NT2/D1 (cell line): Measurements from ENCODE around the gene ABCD2.

Experiments
- SUZ12 ChIP-seq: IDR thresholded peaks from 2 replicates; pipeline ENCODE4 v1.6.1; 2011; ENCODE audit not compliant: insufficient read length, insufficient read depth; ENCODE audit errors: extremely low read depth
- YY1 ChIP-seq: IDR thresholded peaks from 2 replicates; pipeline ENCODE4 v1.6.1; 2011; ENCODE audit not compliant: insufficient read length, insufficient read depth
- ZNF274 ChIP-seq: IDR thresholded peaks from 2 replicates; pipeline ENCODE4 v1.6.1; 2011; ENCODE audit warnings: mild to moderate bottlenecking, low read depth, low read length

DNA sequence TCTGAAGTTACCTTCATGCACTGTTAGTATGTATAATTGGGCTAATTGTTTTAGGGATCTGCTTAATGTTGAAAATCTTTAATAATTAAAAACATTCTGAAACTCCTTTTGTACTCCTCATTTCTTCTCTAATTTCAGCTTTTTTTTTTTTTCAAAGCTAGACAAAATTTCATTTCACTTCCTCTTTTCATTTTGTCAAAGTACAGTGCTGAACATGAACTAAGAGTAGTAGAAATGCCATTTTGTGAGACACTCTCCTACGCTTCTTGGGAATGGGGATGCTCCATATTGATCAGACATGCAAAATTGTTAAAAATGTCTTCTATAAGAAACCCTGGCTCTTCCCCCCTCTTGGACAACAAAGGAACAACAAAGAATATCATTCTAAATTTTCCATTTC, 1.7 kb downstream of the ABCD2 start:
- no peak for TF ChIP-seq ZNF274
- TF ChIP-seq SUZ12: no peak
- no peak for TF ChIP-seq YY1
